Measurements from ENCODE around the gene SLC38A3.

- TF ChIP-seq CTCF (IDR thresholded peaks at IDR 0.05) (no peak), POLR2A (IDR thresholded peaks at IDR 0.05) (no peak)
These were observed 47.1 kb upstream of the SLC38A3 start for GRCh38 chr3:50157827-50158529.

All from Peyer's patch (tissue), 4 donors.